ENCODE data around the gene ARPC2. TPM values are rescaled to one million over a fixed set of nuclear protein-coding genes. Genes with fewer than 3 reads are reported as not detected.

Gene ARPC2
- total and polyA plus RNA-seq, 2 of the 13 experiments (the other 11 are each of a cell fraction or from before 2014, with no cell fraction given), result 168 to 303 TPM

DNA sequence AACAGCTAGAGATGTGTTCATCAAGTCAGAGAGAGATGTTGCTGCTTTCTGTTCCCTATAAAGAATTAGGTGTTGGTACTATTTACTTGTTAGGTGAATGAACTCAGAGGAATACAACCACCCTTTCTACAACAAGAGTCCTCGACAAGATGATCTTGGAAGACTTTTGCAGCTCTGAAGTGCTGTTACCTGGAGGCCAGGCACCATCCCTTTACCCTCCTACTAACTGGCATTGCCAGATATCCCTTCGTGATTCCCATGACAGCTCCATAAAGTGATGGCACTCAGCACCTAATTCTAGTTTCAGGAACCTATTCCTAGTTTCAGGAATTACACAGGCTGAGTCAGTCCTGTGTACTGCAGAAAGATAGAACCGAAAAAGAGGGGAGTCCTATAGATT is 9.9 kb downstream of the ARPC2 start:
- Histone ChIP-seq H3K4me3 (replicated peaks in 1 of 3; ENCODE audit: insufficient read depth in 1 of 3, low read depth in 2 of 3, low read length in 3 of 3) (no peak overlapping the region), H3K4me1 (ENCODE audit: insufficient read depth, low read length) (peaks cover 43% of the 10 kb centered on the region), H3K27ac (ENCODE audit: extremely low read length, insufficient read depth, low read length) (no peak overlapping the region), H3K4me2 (ENCODE audit: low read depth, low read length) (no peak overlapping the region), H3K9ac (ENCODE audit: insufficient read depth, low read depth, low read length) (no peak overlapping the region), H3K36me3 (replicated peaks in 1 of 2; ENCODE audit: control insufficient read depth in 1 of 2, insufficient read depth in 2 of 2, low read length in 2 of 2) (peaks cover 16 to 87% of the 10 kb centered on the region in 2 experiments), H3K27me3 (ENCODE audit: control insufficient read depth in 1 of 2, insufficient read depth in 2 of 2, low read length in 2 of 2) (no peaks in the 10 kb centered on the region), H3K79me2 (ENCODE audit: insufficient read depth, low read length) (peaks cover 33% of the 10 kb centered on the region), H3K9me3 (ENCODE audit: low read length) (no peaks in the 10 kb centered on the region), H2AFZ (ENCODE audit: low read length) (no peak overlapping the region), H4K20me1 (ENCODE audit: insufficient read depth, low read length) (no peaks in the 10 kb centered on the region)
- no TSS peak for BruUV-seq (replicated peaks)
- WGBS (ENCODE audit: low lambda C conversion rate), result 99% methylated on average over 3 of the region's 3 CpGs
- intact Hi-C loops (cut with micrococcal nuclease; ENCODE audit: unreplicated experiment), result no loop called here
- ATAC-seq, result no peak
- no peak for FAIRE-seq
- ChIA-PET CTCF (ENCODE audit: low intra/inter-chr PET ratio, low total read pairs) (no interaction called here), POLR2A (no interaction called here)
- in situ Hi-C loops (cut with HindIII; ENCODE audit: extremely low pct_ligation_motif_present, low pct_unique_long_range_greater_than_20kb), result no loop called here
- no peak for DNase-seq (ENCODE audit: low spot score)
- TF ChIP-seq, protein P1, sequence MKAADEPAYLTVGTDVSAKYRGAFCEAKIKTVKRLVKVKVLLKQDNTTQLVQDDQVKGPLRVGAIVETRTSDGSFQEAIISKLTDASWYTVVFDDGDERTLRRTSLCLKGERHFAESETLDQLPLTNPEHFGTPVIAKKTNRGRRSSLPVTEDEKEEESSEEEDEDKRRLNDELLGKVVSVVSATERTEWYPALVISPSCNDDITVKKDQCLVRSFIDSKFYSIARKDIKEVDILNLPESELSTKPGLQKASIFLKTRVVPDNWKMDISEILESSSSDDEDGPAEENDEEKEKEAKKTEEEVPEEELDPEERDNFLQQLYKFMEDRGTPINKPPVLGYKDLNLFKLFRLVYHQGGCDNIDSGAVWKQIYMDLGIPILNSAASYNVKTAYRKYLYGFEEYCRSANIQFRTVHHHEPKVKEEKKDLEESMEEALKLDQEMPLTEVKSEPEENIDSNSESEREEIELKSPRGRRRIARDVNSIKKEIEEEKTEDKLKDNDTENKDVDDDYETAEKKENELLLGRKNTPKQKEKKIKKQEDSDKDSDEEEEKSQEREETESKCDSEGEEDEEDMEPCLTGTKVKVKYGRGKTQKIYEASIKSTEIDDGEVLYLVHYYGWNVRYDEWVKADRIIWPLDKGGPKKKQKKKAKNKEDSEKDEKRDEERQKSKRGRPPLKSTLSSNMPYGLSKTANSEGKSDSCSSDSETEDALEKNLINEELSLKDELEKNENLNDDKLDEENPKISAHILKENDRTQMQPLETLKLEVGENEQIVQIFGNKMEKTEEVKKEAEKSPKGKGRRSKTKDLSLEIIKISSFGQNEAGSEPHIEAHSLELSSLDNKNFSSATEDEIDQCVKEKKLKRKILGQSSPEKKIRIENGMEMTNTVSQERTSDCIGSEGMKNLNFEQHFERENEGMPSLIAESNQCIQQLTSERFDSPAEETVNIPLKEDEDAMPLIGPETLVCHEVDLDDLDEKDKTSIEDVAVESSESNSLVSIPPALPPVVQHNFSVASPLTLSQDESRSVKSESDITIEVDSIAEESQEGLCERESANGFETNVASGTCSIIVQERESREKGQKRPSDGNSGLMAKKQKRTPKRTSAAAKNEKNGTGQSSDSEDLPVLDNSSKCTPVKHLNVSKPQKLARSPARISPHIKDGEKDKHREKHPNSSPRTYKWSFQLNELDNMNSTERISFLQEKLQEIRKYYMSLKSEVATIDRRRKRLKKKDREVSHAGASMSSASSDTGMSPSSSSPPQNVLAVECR (CRISPR knock-in tag; IDR thresholded peaks at IDR 0.05; ENCODE audit: borderline replicate concordance), result no peak
- TF ChIP-seq PHF5A (CRISPR knock-in tag; IDR thresholded peaks at IDR 0.05; ENCODE audit: low read depth, unreplicated experiment), result no peak

DNA sequence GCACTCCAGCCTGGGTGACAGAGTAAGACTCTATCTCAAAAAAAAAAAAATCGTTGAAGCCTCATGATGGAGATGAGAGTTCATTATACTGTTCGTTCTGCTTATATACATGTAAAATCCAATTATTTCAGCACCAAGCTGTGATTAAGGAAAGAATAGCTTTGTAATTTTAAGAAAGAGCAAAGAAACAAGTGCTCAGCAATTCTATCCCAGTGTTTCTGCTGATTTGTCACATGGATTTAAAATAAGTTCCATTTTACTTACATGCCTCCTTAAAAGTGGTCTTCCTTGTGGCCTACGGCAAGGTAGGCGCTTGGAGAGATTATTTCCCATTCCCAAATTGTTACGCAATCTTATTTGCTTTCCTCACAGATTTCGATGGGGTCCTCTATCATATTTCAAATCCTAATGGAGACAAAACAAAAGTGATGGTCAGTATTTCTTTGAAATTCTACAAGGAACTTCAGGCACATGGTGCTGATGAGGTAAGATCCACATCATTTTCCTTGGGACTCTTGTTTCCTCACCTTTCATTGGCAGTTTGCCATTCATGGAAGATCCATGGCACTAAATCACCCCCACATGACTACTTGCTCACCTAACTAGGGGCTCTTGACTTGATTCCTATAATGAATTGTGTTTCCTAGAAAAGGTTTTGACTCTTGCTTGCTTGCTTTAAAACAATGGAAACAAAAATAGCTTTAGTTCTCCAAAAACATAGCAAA is 11.5 kb downstream of the ARPC2 start:
- Histone ChIP-seq H3K4me3 (replicated peaks in 1 of 3; ENCODE audit: insufficient read depth in 1 of 3, low read depth in 2 of 3, low read length in 3 of 3) (no peak overlapping the region), H3K9me3 (ENCODE audit: low read length) (no peaks in the 10 kb centered on the region), H3K4me2 (ENCODE audit: low read depth, low read length) (no peak overlapping the region), H3K4me1 (ENCODE audit: insufficient read depth, low read length) (peaks cover 37% of the 10 kb centered on the region), H3K9ac (ENCODE audit: insufficient read depth, low read depth, low read length) (no peak overlapping the region), H3K79me2 (ENCODE audit: insufficient read depth, low read length) (peaks cover 17% of the 10 kb centered on the region), H3K27me3 (ENCODE audit: control insufficient read depth in 1 of 2, insufficient read depth in 2 of 2, low read length in 2 of 2) (no peaks in the 10 kb centered on the region), H3K27ac (ENCODE audit: extremely low read length, insufficient read depth, low read length) (peak overlapping the region; percentile 4), H3K36me3 (replicated peaks in 1 of 2; ENCODE audit: control insufficient read depth in 1 of 2, insufficient read depth in 2 of 2, low read length in 2 of 2) (peaks cover 22 to 87% of the 10 kb centered on the region in 2 experiments), H4K20me1 (ENCODE audit: insufficient read depth, low read length) (no peaks in the 10 kb centered on the region), H2AFZ (ENCODE audit: low read length) (no peak overlapping the region)
- in situ Hi-C loops (cut with HindIII; ENCODE audit: extremely low pct_ligation_motif_present, low pct_unique_long_range_greater_than_20kb) (no loop called here), intact Hi-C loops (cut with micrococcal nuclease; ENCODE audit: unreplicated experiment) (no loop called here)
- no peak for FAIRE-seq
- CTCF ChIA-PET (ENCODE audit: low intra/inter-chr PET ratio, low total read pairs), result no interaction called here
- TF ChIP-seq MAFF (IDR thresholded peaks at IDR 0.05; ENCODE audit: low read depth, low read length) (peak; percentile 69), CEBPB (IDR thresholded peaks at IDR 0.05; ENCODE audit: borderline replicate concordance, low read depth, low read length) (peak; percentile 95), MAFK (conservative IDR thresholded peaks at IDR 0.05 in 1 of 2, IDR thresholded peaks at IDR 0.05 in 1 of 2; ENCODE audit: low read length in 2 of 2) (peak; percentile 43 to 64; a peak in 3 of 4 replicates), CEBPG (CRISPR knock-in tag; IDR thresholded peaks at IDR 0.05) (peak; percentile 51), KDM6A (CRISPR knock-in tag; IDR thresholded peaks at IDR 0.05; ENCODE audit: low read depth) (no peak)
- TF ChIP-seq, protein P2, sequence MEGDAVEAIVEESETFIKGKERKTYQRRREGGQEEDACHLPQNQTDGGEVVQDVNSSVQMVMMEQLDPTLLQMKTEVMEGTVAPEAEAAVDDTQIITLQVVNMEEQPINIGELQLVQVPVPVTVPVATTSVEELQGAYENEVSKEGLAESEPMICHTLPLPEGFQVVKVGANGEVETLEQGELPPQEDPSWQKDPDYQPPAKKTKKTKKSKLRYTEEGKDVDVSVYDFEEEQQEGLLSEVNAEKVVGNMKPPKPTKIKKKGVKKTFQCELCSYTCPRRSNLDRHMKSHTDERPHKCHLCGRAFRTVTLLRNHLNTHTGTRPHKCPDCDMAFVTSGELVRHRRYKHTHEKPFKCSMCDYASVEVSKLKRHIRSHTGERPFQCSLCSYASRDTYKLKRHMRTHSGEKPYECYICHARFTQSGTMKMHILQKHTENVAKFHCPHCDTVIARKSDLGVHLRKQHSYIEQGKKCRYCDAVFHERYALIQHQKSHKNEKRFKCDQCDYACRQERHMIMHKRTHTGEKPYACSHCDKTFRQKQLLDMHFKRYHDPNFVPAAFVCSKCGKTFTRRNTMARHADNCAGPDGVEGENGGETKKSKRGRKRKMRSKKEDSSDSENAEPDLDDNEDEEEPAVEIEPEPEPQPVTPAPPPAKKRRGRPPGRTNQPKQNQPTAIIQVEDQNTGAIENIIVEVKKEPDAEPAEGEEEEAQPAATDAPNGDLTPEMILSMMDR (CRISPR knock-in tag; IDR thresholded peaks at IDR 0.05), result no peak
- BruUV-seq (replicated peaks), result no TSS peak
- whole genome bisulfite sequencing (ENCODE audit: low lambda C conversion rate), result 94% methylated on average over 6 of the region's 6 CpGs
- ATAC-seq, result no peak
- DNase-seq (ENCODE audit: low spot score), result no peak
- POLR2A ChIA-PET, result interaction anchor here (1.1 kb wide), 2 partner anchors 12 kb away, joined by 3 to 4 read pairs; no protein-coding TSS in a partner anchor
